SK-N-SH (cell line): ENCODE data around the gene HLTF. TPM values are rescaled to one million over a fixed set of nuclear protein-coding genes. Genes with fewer than 3 reads are reported as not detected.

Experiments used
- CTCF ChIA-PET: fragments of 300-600, 350-600 bp; formaldehyde crosslinking; extraction: SDS; loops from one replicate; lab custom pipeline; 2021; lab: Yijun Ruan, JAX
- POLR2A ChIA-PET: fragments of 350-600 bp; sonication (Branson Sonifier 250); formaldehyde crosslinking; extraction: SDS; loops from one replicate; lab custom pipeline; 2020; ENCODE audit warnings: antibody characterized with exemption, inconsistent platforms; lab: Yijun Ruan, JAX
- DNase-seq: peaks from one replicate; pipeline ENCODE4 v3.0.0; 2012
- H2AFZ ChIP-seq: fragments of 200-600 bp; sonication (generic); 2 replicates; pipeline ENCODE4 v1.8.1; 2016; ENCODE audit warnings: antibody characterized with exemption, mild to moderate bottlenecking, low read depth
- H3F3A ChIP-seq: fragments of 200-600 bp; sonication (generic); replicated peaks from 2 replicates; pipeline ENCODE3; 2016; ENCODE audit warnings: antibody characterized with exemption, mild to moderate bottlenecking; ENCODE audit not compliant: insufficient read depth
- H3K27ac ChIP-seq, 2 experiments: fragments of 200-500 bp in 1 of 2; fragments of 200-600 bp in 1 of 2; sonication (Bioruptor generic) in 1 of 2; sonication (generic), shearing (Covaris generic) in 1 of 2; 2 replicates each; pipeline versions ENCODE4 v1.5.1 to v1.6.1; 2014 to 2016; ENCODE audit warnings: low read depth in 2 of 2, inconsistent platforms in 1 of 2, low read length in 1 of 2, mild to moderate bottlenecking in 1 of 2, mixed read lengths in 1 of 2
- H3K27me3 ChIP-seq: fragments of 200-600 bp; sonication (generic), shearing (Covaris generic); 2 replicates; pipeline ENCODE4 v1.6.1; 2016; ENCODE audit warnings: mixed run types; ENCODE audit not compliant: insufficient read depth
- H3K36me3 ChIP-seq, 2 experiments: fragments of 200-500 bp in 1 of 2; fragments of 200-600 bp in 1 of 2; sonication (Bioruptor generic) in 1 of 2; sonication (generic) in 1 of 2; replicated peaks in 1 of 2; 2 replicates each; pipeline versions ENCODE3 to v1.5.1; 2014 to 2016; ENCODE audit warnings: low read length in 1 of 2, mild to moderate bottlenecking in 1 of 2; ENCODE audit not compliant: insufficient read depth in 2 of 2, control insufficient read depth in 1 of 2
- H3K4me1 ChIP-seq, 2 experiments: fragments of 200-500 bp in 1 of 2; fragments of 200-600 bp in 1 of 2; sonication (Bioruptor generic) in 1 of 2; sonication (generic), shearing (Covaris generic) in 1 of 2; 2 replicates each; pipeline versions ENCODE4 v1.5.1 to v1.6.1; 2014 to 2016; ENCODE audit warnings: low read depth in 1 of 2, low read length in 1 of 2, mixed run types in 1 of 2; ENCODE audit not compliant: insufficient read depth in 2 of 2, control insufficient read depth in 1 of 2
- H3K4me2 ChIP-seq: fragments of 200-600 bp; sonication (generic), shearing (Covaris generic); 2 replicates; pipeline ENCODE4 v1.6.1; 2017; ENCODE audit warnings: mixed run types
- H3K4me3 ChIP-seq, 2 experiments: fragments of 200-500 bp in 1 of 2; fragments of 200-600 bp in 1 of 2; sonication (Bioruptor generic) in 1 of 2; sonication (generic), shearing (Covaris generic) in 1 of 2; 2 replicates each; pipeline versions ENCODE4 v1.5.1 to v1.8.1; 2014 to 2016; ENCODE audit warnings: low read depth in 2 of 2, inconsistent platforms in 1 of 2, low read length in 1 of 2, mild to moderate bottlenecking in 1 of 2, mixed read lengths in 1 of 2, moderate library complexity in 1 of 2
- H3K79me2 ChIP-seq: fragments of 200-600 bp; sonication (generic); 2 replicates; pipeline ENCODE4 v1.8.1; 2017; ENCODE audit warnings: mild to moderate bottlenecking; ENCODE audit not compliant: insufficient read depth
- H3K9ac ChIP-seq: fragments of 200-600 bp; sonication (generic); 2 replicates; pipeline ENCODE4 v1.6.1; 2017; ENCODE audit warnings: mixed run types
- H3K9me2 ChIP-seq: fragments of 200-600 bp; sonication (generic); 2 replicates; pipeline ENCODE4 v1.6.1; 2017; ENCODE audit warnings: mixed run types
- H3K9me3 ChIP-seq: fragments of 200-600 bp; sonication (generic); 2 replicates; pipeline ENCODE4 v1.6.1; 2017; ENCODE audit warnings: mixed run types, mild to moderate bottlenecking, moderate library complexity
- H4K20me1 ChIP-seq: fragments of 200-600 bp; sonication (generic); 2 replicates; pipeline ENCODE4 v1.6.1; 2017; ENCODE audit warnings: mild to moderate bottlenecking, mixed run types; ENCODE audit not compliant: insufficient read depth
- EZH2phosphoT487 ChIP-seq: fragments of 200-600 bp; sonication (generic); IDR thresholded peaks from 2 replicates; pipeline ENCODE4 v1.6.1; 2017; ENCODE audit warnings: low read depth, mixed run types, mild to moderate bottlenecking, antibody characterized with exemption, moderate library complexity, borderline replicate concordance
- FOXJ3 ChIP-seq: sonication (generic); formaldehyde crosslinking; IDR thresholded peaks from 2 replicates; pipeline ENCODE4 v1.5.1; 2020; ENCODE audit warnings: mild to moderate bottlenecking, missing genetic modification reagents
- FOXM1 ChIP-seq: IDR thresholded peaks from 2 replicates; pipeline ENCODE4 v1.4.0; 2012; ENCODE audit warnings: low read depth, mild to moderate bottlenecking
- GATA2 ChIP-seq: sonication (generic); formaldehyde crosslinking; IDR thresholded peaks from 2 replicates; pipeline ENCODE4 v1.5.0; 2020; ENCODE audit warnings: mild to moderate bottlenecking, missing genetic modification reagents
- MAX ChIP-seq: IDR thresholded peaks from 2 replicates; pipeline ENCODE4 v1.4.0; 2012; ENCODE audit warnings: low read depth
- NFIC ChIP-seq: IDR thresholded peaks from 2 replicates; pipeline ENCODE4 v1.4.0; 2012; ENCODE audit warnings: borderline replicate concordance
- RAD21 ChIP-seq: IDR thresholded peaks from 2 replicates; pipeline ENCODE4 v1.6.1; 2012; ENCODE audit warnings: mild to moderate bottlenecking, low read length
- RCOR1 ChIP-seq: fragments of 150-350 bp; IDR thresholded peaks from 2 replicates; pipeline ENCODE4 v1.6.1; 2017; ENCODE audit warnings: antibody characterized with exemption, low read length
- RFX5 ChIP-seq: IDR thresholded peaks from 2 replicates; pipeline ENCODE4 v1.6.1; 2012; ENCODE audit warnings: mild to moderate bottlenecking, improper control_type of control experiment, low read length
- RXRA ChIP-seq: IDR thresholded peaks from 2 replicates; pipeline ENCODE4 v1.4.0; 2012; ENCODE audit warnings: low read depth, mild to moderate bottlenecking, borderline replicate concordance
- SIN3A ChIP-seq: IDR thresholded peaks from 2 replicates; pipeline ENCODE4 v1.6.1; 2012; ENCODE audit warnings: low read depth, mild to moderate bottlenecking, low read length, moderate library complexity, borderline replicate concordance
- TAF1 ChIP-seq: IDR thresholded peaks from 2 replicates; pipeline ENCODE4 v1.6.1; 2012; ENCODE audit warnings: low read depth, mild to moderate bottlenecking, low read length, moderate library complexity, borderline replicate concordance
- TEAD4 ChIP-seq: IDR thresholded peaks from 2 replicates; pipeline ENCODE4 v1.4.0; 2012; ENCODE audit warnings: mild to moderate bottlenecking, borderline replicate concordance; ENCODE audit not compliant: insufficient read depth
- USF2 ChIP-seq: fragments of 150-350 bp; IDR thresholded peaks from 2 replicates; pipeline ENCODE4 v1.6.1; 2017; ENCODE audit warnings: antibody characterized with exemption, low read length, low read depth, borderline replicate concordance
- YY1 ChIP-seq: IDR thresholded peaks from 2 replicates; pipeline ENCODE4 v1.4.0; 2012; ENCODE audit warnings: low read depth, mild to moderate bottlenecking
- WGBS: methylation state at CpG from one replicate; pipeline ENCODE4 v1.1.6; 2017; ENCODE audit warnings: low lambda C conversion rate; 5-methylcytosine and 5-hydroxymethylcytosine counted together
- polyA plus RNA-seq, 3 experiments: library from polyadenylated mRNA; depleted of rRNA; stranded (reverse); fragments of >200 nt; gene quantifications; 2 replicates each; pipeline ENCODE4 v1.2.3, GENCODE V29; 2012
- TF ChIP-seq, protein P1 (sequence below): IDR thresholded peaks from 2 replicates; pipeline ENCODE4; 2012
- TF ChIP-seq, protein P2 (sequence below): IDR thresholded peaks from 2 replicates; pipeline ENCODE4 v1.4.0; 2012; ENCODE audit warnings: low read depth, borderline replicate concordance
- TF ChIP-seq, protein P3 (sequence below): fragments of 200-600 bp; sonication (generic); IDR thresholded peaks from 2 replicates; pipeline ENCODE4 v1.6.1; 2017; ENCODE audit warnings: antibody characterized with exemption, mild to moderate bottlenecking, moderate library complexity

Gene HLTF
- polyA plus RNA-seq, 1 of the 3 experiments (the other 2 are of a cell fraction), result 10.1 TPM

DNA sequence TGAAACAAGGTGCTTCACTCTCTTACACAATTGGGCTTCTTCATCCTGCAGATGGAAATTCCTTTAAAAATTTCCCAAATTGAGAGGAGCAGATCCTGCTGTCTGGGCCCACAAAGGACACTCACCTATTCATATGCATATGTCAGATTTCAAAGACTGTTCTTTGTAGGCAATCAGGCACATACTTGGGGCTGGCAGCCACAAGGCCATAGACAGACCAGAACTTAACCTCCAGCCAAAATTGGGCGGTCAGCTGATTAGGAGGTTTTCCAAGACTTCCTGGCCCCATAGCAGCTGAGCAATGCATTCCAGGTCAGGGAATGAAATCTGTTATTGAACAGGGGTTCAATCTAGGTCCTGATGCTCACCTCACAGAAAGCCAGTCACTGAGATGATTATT is 28.1 kb upstream of the HLTF start:
- H3K9ac ChIP-seq, result no peak overlapping the region
- no peak overlapping the region for H3K4me2 ChIP-seq
- CTCF ChIA-PET, result interaction anchor here (1.4 kb wide), 1 partner anchor 158 kb away, joined by 3 read pairs; no protein-coding TSS in a partner anchor
- H3K9me3 ChIP-seq, result no peaks in the 10 kb centered on the region
- POLR2A ChIA-PET, result no interaction called here
- H3K27me3 ChIP-seq, result no peaks in the 10 kb centered on the region
- H3K4me1 ChIP-seq, result no peaks in the 10 kb centered on the region; a peak in 1 of 4 replicates
- WGBS, result 100% methylated on average over 1 of the region's 1 CpG
- H3K79me2 ChIP-seq, result no peaks in the 10 kb centered on the region
- H3K36me3 ChIP-seq, result no peaks in the 10 kb centered on the region
- H3K9me2 ChIP-seq, result no peaks in the 10 kb centered on the region
- H3K27ac ChIP-seq, result no peak overlapping the region; a peak in 1 of 4 replicates
- H3F3A ChIP-seq, result no peaks in the 10 kb centered on the region
- TF ChIP-seq RAD21 (no peak), TEAD4 (no peak), RFX5 (no peak), FOXJ3 (CRISPR knock-in tag) (no peak), RXRA (no peak), MAX (no peak), NFIC (no peak)
- H3K4me3 ChIP-seq, result no peak overlapping the region
- DNase-seq, result no peak
- no peaks in the 10 kb centered on the region for H4K20me1 ChIP-seq
- H2AFZ ChIP-seq, result no peak overlapping the region

DNA sequence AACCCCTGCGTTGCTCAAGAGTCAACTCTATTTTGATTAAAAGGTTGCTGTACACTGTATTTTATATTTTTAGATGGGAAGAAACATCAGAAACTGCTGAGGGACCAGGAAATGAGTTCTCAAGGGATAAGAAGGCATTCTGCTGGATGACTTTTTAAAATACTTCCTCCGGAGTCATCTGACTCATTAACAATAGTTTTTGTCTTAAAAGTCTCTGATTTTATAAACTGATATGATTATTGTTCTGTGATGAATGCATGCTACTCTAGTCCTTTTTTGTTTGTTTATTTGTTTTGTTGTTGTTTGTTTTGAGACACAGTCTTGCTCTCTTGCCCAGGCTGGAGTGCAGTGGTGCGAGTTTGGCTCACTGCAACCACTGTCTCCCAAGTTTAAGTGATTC is 18.2 kb upstream of the HLTF start:
- CTCF ChIA-PET, result no interaction called here
- Histone ChIP-seq H2AFZ (no peak overlapping the region), H3K4me1 (no peaks in the 10 kb centered on the region), H3K79me2 (no peaks in the 10 kb centered on the region), H3K4me3 (no peak overlapping the region), H4K20me1 (no peaks in the 10 kb centered on the region), H3K9me2 (no peaks in the 10 kb centered on the region), H3K27me3 (no peaks in the 10 kb centered on the region), H3F3A (no peaks in the 10 kb centered on the region), H3K9ac (no peak overlapping the region), H3K36me3 (no peaks in the 10 kb centered on the region), H3K4me2 (no peak overlapping the region), H3K27ac (no peak overlapping the region), H3K9me3 (peaks cover 5% of the 10 kb centered on the region; the same call in 1 of the 2 replicates)
- 88% methylated on average over 3 of the region's 3 CpGs for WGBS
- POLR2A ChIA-PET, result no interaction called here
- DNase-seq, result no peak
- TF ChIP-seq YY1 (no peak), TEAD4 (no peak), SIN3A (no peak), EZH2phosphoT487 (no peak), NFIC (no peak), MAX (no peak), USF2 (no peak), RAD21 (no peak), GATA2 (CRISPR knock-in tag) (no peak), FOXM1 (no peak), RCOR1 (no peak), TAF1 (no peak)
- TF ChIP-seq, protein P1, sequence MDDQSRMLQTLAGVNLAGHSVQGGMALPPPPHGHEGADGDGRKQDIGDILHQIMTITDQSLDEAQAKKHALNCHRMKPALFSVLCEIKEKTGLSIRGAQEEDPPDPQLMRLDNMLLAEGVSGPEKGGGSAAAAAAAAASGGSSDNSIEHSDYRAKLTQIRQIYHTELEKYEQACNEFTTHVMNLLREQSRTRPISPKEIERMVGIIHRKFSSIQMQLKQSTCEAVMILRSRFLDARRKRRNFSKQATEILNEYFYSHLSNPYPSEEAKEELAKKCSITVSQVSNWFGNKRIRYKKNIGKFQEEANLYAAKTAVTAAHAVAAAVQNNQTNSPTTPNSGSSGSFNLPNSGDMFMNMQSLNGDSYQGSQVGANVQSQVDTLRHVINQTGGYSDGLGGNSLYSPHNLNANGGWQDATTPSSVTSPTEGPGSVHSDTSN, result no peak
- TF ChIP-seq, protein P2, sequence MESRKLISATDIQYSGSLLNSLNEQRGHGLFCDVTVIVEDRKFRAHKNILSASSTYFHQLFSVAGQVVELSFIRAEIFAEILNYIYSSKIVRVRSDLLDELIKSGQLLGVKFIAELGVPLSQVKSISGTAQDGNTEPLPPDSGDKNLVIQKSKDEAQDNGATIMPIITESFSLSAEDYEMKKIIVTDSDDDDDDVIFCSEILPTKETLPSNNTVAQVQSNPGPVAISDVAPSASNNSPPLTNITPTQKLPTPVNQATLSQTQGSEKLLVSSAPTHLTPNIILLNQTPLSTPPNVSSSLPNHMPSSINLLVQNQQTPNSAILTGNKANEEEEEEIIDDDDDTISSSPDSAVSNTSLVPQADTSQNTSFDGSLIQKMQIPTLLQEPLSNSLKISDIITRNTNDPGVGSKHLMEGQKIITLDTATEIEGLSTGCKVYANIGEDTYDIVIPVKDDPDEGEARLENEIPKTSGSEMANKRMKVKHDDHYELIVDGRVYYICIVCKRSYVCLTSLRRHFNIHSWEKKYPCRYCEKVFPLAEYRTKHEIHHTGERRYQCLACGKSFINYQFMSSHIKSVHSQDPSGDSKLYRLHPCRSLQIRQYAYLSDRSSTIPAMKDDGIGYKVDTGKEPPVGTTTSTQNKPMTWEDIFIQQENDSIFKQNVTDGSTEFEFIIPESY, result no peak
- TF ChIP-seq, protein P3, sequence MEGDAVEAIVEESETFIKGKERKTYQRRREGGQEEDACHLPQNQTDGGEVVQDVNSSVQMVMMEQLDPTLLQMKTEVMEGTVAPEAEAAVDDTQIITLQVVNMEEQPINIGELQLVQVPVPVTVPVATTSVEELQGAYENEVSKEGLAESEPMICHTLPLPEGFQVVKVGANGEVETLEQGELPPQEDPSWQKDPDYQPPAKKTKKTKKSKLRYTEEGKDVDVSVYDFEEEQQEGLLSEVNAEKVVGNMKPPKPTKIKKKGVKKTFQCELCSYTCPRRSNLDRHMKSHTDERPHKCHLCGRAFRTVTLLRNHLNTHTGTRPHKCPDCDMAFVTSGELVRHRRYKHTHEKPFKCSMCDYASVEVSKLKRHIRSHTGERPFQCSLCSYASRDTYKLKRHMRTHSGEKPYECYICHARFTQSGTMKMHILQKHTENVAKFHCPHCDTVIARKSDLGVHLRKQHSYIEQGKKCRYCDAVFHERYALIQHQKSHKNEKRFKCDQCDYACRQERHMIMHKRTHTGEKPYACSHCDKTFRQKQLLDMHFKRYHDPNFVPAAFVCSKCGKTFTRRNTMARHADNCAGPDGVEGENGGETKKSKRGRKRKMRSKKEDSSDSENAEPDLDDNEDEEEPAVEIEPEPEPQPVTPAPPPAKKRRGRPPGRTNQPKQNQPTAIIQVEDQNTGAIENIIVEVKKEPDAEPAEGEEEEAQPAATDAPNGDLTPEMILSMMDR, result no peak
